ENCODE results near the gene GTF2E1.

DNA sequence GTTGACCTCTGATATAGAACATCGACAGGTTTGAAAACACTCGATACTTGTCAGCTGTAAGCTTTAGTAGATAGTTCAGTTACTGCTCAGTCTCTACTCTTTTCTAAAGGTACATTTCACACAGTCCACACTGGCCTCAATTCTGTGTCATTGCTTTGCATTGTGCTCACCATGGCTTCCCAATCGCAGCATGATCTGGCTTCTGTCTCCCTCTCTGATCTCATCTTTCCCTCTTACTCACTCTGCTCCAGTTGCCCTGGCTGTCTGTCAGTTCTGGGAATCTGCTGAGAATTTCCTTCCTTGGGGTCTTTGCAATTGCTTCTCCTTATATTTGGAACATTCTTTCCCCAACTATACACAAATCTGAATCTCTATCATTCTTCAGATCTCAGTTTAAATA is 80.6 kb downstream of the GTF2E1 start:
- TF ChIP-seq YY1 (IDR thresholded peaks at IDR 0.05; ENCODE audit: insufficient read depth, insufficient read length) (no peak), SUZ12 (IDR thresholded peaks at IDR 0.05; ENCODE audit: extremely low read depth, insufficient read depth, insufficient read length) (no peak)

Data from NT2/D1 (cell line).